Measurements from ENCODE around the gene DCLK1.

DCLK1 gene

DNA sequence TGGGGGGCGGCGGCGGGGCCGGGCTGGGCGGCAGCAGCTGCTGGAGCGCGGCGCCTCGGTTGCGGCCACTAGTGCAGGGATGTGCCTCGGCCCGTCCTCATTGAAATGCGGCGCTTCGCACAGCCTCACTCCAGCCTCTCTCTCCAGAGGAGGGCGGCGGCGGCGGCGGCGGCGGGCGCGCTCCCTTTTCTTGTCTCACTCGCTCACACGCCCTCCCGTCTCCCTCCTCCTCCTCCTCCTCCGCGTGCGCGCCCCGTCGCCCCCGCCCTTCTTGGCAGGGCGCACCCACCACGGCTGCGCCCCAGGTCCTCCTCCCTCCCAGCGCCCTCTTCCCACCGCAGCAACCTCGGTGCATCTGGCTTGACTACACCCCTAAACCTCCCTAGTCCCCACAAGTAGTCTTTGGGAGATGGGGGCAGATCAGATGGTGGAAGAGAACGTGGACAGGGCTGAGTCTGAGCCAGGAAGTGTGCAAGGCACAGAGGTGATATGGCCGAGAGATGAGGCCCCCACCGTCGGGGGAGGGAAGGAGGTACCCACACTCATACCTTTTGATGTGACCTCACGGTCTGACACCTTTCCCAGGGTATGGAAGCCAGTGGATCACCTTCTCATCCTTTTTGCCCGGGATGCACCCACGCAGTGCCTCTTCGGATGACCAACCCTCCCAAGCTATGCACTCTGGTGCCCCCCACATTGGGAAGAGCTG is at the start of gene DCLK1:
DCLK1 (minus strand) TSS at position 161 of the 709 bp plus-strand sequence.
- no peak for DNase-seq (ENCODE audit: low read depth in 2 of 2)

GRCh38 chr13:36175621-36176020 is 44.4 kb upstream of the DCLK1 start:
- no peak for DNase-seq (ENCODE audit: low read depth in 2 of 2)

DNA sequence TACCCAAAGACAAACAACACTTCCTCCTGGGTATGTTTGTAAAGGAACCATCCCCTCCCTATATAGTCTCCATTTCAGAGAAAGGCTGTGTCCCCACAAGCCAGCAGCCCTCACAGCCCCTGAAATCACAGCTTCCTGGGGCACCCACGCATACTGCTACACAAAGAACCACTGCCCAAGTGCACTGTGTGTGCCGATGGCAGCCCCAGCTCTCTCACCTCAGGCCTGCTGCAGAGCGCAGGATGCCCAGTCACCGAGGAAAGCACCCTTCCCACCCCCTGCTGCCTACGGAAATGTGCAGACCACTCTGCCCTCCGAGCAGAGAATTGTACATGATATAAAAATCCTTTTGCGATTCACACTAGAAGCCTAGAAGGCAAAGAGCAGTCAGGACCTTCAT is 43.7 kb upstream of the DCLK1 start:
- no peak for DNase-seq (ENCODE audit: low read depth in 2 of 2)

- DNase-seq (ENCODE audit: low read depth in 2 of 2), result no peak
These were observed 42.6 kb upstream of the DCLK1 start for GRCh38 chr13:36173571-36174322.

DNA sequence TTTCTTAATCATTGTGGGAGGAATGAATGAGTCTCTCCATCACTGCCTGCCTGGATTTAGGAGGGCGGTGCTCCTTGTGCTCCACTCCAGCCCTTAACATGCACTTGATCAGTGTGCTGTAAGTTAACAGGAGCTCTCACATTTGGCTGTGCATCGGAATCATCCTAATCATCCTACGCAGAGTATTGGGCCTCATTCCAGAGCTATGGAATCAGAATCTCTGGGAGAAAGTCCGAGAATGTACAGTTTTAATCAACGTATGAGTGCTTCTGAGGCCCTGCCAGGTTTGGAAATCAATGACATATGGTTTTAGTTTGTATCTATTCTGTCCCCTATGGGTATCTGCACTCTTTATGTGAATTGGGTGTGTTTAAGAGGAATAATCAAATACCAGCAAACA is 34.9 kb upstream of the DCLK1 start:
- no peak for DNase-seq (ENCODE audit: low read depth in 2 of 2)

DNA sequence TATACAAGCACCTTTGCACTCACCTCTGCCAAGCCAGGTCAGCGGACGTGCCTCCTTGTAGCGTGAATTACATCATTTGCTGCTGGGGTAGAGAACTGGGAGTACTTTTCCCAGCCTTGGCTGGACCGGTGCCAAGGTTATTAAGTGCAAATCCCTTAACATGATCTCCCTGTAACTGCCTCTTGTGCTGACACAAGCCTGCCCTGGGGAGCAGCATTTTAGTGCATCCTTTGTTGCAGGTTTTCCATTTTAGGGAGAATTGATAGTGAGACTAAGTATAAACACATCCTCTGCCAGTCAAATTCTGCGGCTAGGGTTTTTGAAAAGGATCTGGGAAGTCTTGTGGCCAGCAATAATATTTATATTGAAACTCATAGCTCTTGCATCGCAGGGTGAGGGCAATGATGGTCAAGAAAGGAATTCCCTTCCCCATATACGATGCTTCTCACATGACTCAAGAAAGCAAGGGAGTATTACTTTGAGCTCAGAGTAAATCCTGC is 32.7 kb upstream of the DCLK1 start:
- no peak for DNase-seq (ENCODE audit: low read depth in 2 of 2)

DNA sequence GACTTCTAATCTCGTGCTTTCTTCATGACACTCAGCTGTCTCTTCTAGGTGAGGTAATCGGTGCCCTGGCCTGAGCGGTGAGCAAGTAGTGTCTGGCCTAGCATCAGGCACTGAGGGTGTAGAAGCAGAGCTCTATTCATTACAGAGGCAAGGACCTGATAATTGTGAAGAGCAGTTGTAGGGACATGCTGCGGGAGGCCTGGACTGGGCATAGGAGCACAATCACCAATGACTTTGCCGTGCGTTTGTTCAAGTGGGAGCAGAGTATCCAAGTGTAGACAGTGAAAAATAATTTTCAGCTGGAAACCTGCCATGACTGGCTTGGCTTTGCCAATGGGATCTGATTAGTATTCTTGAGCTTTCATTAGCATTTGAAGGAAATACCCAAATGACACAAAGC is 32.1 kb upstream of the DCLK1 start:
- no peak for DNase-seq (ENCODE audit: low read depth in 2 of 2)

DNA sequence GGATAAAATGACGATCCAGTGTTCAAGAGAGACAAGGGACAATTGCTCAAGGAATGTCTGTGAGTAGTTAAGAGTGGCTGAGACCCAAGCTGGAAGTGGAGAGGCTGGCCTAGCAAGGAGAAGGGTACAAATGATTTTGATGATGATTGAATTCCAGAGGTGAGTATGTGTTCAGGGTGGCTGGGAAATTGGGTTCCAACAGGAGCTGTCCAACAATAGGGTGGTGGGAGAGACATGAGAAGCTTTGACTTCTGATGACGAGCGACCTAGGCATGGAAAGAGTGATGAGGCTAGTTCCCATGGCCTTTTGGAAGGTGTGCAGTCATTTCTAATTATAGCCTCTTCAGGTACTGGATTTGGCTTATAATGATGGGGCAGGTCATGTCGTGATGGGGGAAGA is 29.1 kb upstream of the DCLK1 start:
- DNase-seq (ENCODE audit: low read depth in 2 of 2), result no peak

- no peak for DNase-seq (ENCODE audit: low read depth in 2 of 2)
These were observed 27.4 kb upstream of the DCLK1 start for GRCh38 chr13:36158611-36159010.

- DNase-seq (ENCODE audit: low read depth in 2 of 2), result no peak
These were observed 26.3 kb upstream of the DCLK1 start for GRCh38 chr13:36157480-36157879.

DNA sequence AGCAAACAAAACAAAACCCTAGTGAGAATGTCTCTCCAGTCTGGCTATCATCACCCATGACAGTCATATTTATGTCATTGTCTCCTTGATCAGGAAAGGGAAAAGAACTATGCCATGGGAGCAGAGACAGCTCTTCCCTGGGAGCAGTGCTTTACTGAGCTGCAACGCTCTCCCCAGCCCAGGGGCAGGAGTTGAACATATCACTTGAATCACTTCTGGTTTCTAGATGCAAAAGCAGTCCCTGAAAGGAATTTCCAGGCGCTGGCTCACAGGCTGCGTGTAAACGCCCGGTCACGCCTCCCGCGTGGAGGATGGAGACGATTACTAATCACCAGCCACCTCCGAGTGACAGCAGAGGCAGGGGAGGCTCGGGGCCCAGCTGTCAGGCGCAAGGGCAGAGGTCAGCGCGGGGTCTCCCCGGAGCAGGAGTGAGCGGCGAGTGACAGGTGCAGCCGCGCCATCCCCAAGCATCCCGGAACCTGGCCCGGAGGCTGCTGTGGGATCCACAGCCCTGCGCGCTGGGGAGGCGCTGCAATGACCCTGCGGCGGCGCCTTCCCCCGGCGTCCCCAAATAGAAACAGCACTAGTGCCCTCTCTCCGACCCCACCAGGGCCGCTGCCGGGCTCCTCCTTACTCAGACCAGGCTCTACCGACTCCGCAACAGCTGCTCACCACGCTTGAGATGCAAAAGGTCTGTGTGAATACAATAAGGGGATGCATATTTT is 23.5 kb upstream of the DCLK1 start:
- DNase-seq (ENCODE audit: low read depth in 2 of 2), result no peak

- no peak for DNase-seq (ENCODE audit: low read depth in 2 of 2)
These were observed 20.4 kb upstream of the DCLK1 start for GRCh38 chr13:36151591-36151990.

DNA sequence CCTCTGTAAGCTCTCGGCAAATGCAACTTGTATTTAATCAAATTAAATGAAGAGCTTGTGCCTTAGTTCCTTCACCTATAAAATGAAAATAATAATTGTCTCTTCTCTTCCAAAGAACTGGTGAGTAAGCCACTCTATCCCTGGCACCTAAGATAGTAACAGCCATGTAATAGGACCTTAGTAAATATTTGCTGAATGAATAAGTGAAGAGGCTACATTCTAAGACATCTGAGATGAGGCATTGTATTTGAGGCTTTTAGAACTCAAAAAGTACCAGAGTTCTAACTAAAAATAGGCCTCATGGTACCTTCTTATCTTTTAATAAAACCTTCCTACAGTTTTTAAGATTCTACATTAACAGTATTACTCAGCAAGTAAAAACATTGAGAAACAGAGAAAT is 17.3 kb upstream of the DCLK1 start:
- no peak for DNase-seq (ENCODE audit: low read depth in 2 of 2)

DNA sequence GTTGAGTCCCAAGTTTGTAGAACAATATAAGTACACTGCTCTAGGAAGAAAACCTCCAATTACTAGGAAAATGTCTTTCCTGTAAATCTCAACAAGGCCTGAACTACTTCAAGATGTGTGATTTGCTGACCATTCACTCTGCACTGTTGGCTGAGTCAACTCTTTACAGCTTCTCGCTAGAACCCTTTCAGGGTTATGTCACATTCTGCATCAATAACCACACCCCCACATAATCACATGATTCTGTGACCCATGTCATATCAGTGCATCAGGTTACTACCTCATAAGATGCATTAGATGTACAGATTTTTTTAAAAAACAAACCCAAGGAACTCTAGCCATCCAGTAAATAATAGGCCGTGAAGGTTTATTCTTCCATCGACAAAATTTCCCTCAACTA is 16.1 kb upstream of the DCLK1 start:
- no peak for DNase-seq (ENCODE audit: low read depth in 2 of 2)

DNA sequence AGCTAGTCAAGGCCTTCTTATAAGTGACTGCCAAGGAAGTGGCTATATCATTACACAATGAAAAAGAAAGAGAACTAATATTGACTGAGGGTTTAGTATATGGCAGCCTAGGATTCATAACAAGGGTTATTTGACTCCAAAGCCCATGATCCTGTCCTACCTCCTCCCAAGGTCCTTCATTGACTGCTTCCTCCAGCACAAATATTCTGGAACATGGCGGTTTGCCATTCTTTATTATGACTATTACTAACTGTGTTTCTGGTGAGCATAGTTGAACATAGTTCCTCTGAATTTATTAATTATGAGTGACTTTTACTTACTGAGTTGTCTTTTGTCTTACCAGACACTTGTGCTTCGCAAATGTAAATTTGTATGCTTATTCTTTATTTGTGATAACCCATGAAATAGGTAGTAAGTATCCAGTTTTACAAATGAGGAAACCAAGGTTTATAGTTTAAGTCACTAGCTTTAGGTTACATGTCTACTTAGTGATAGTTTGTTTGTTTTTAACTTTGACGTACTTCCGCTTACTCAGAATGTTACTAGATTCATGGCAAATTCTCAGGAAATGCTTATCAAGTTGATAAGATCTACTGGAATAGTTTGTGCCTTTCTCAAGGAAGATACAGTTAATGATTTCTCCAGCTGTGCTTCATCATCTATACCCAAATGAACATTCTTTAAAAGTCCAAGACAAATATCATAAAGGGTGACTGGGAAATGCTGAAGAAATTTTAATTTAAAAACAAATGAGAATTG is 15.5 kb upstream of the DCLK1 start:
- no peak for DNase-seq (ENCODE audit: low read depth in 2 of 2)

- DNase-seq (ENCODE audit: low read depth in 2 of 2), result no peak
These were observed 12.6 kb upstream of the DCLK1 start for GRCh38 chr13:36143738-36144137.

DNA sequence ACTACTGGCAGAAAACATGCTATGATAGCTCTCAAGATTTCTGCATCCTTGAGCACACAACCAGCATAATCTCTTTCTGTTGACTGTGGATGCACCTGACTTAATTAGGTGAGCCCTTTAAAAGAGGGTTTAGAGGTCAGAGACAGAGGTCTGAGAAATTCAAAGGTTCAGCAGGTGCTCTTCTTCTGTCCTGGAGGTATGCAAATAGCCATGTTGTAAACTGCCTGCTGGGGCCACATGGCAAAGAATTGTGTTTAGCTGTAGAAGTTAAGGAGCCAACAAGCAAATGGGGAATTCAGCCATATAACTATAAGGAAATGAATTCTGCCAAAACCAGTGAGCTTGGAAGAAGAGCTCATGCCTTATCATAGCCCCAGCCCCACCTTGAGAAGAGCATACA is 11.6 kb upstream of the DCLK1 start:
- no peak for DNase-seq (ENCODE audit: low read depth in 2 of 2)

- DNase-seq (ENCODE audit: low read depth in 2 of 2), result no peak
These were observed 4.7 kb upstream of the DCLK1 start for GRCh38 chr13:36135876-36136275.

GRCh38 chr13:36134632-36135031 is 3.5 kb upstream of the DCLK1 start:
- DNase-seq (ENCODE audit: low read depth in 2 of 2), result no peak

GRCh38 chr13:36133950-36134626 is 2.9 kb upstream of the DCLK1 start:
- no peak for DNase-seq (ENCODE audit: low read depth in 2 of 2)

GRCh38 chr13:36132376-36132775 is 1.2 kb upstream of the DCLK1 start:
- no peak for DNase-seq (ENCODE audit: low read depth in 2 of 2)

Measured in stimulated activated CD8-positive, alpha-beta memory T cell treated with anti-CD3 and anti-CD28 coated beads, Interleukin-15, amount 100 ng/mL, for 4 hours (primary cell).